Activated T-helper 1 cell treated with anti-CD3 and anti-CD28 coated beads, Interleukin-2, amount 50 U/mL, for 16 hours (primary cell): ENCODE data around the gene ATP1A3.

Experiments used
- DNase-seq, 2 donors: peaks; one replicate each; pipeline ENCODE4 v3.0.0-alpha.2; 2020; ENCODE audit warnings: low read depth in 1 of 2, low spot score in 1 of 2

ATP1A3 gene

GRCh38 chr19:41918095-41918494, 75.9 kb downstream of the ATP1A3 start:
- no peak for DNase-seq

- no peak for DNase-seq
Measured at GRCh38 chr19:41917676-41918075, 76.4 kb downstream of the ATP1A3 start.
